Activated B cell treated with CpG ODN at 0.5 μM for 24 hours (primary cell): Measurements from ENCODE around the gene CKS1B. TPM values are rescaled to one million over a fixed set of nuclear protein-coding genes. Genes with fewer than 3 reads are reported as not detected.

Source experiments
- ATAC-seq: fragments of 200-7000 bp; cut with Tn5 transposase; one replicate; pipeline ENCODE4 v1.10.0; 2021; ENCODE audit warnings: low read depth, mild to moderate bottlenecking, moderate library complexity
- CTCF ChIA-PET: fragments of 350-600 bp; sonication (Branson Sonifier 250); formaldehyde crosslinking; loops from one replicate; lab custom pipeline; 2021; ENCODE audit warnings: antibody characterized with exemption; lab: Charles Lee
- POLR2A ChIA-PET: fragments of 350-600 bp; sonication (Branson Sonifier 250); formaldehyde crosslinking; loops from one replicate; lab custom pipeline; 2021; ENCODE audit warnings: antibody characterized with exemption; lab: Charles Lee
- DNase-seq: peaks from one replicate; pipeline ENCODE4 v3.0.0; 2022
- H3K27ac Mint-ChIP-seq: one replicate; pipeline ENCODE4 v1.8.0; 2020; ENCODE audit warnings: mixed read lengths
- H3K27me3 Mint-ChIP-seq: one replicate; pipeline ENCODE4 v1.8.0; 2021; ENCODE audit warnings: mixed read lengths
- H3K36me3 Mint-ChIP-seq: one replicate; pipeline ENCODE4 v1.8.0; 2021; ENCODE audit warnings: low read depth, mixed read lengths
- H3K4me1 Mint-ChIP-seq: one replicate; pipeline ENCODE4 v1.8.0; 2021; ENCODE audit warnings: mixed read lengths
- H3K4me3 Mint-ChIP-seq: one replicate; pipeline ENCODE4 v1.8.0; 2020; ENCODE audit warnings: mild to moderate bottlenecking, mixed read lengths
- H3K9me3 Mint-ChIP-seq: one replicate; pipeline ENCODE4 v1.8.0; 2020; ENCODE audit warnings: mixed read lengths
- CTCF ChIP-seq: fragments of 200-600 bp; IDR thresholded peaks from one replicate; pipeline ENCODE4 v1.8.0; 2022; ENCODE audit warnings: antibody characterized with exemption, mild to moderate bottlenecking
- intact Hi-C: fragments of 100-400 bp; cut with micrococcal nuclease; formaldehyde crosslinking; loops from one replicate; pipeline ENCODE4 v1.15.1; 2024
- total RNA-seq: library from RNA; stranded (reverse); gene quantifications from 2 replicates; pipeline ENCODE4 v1.2.3, GENCODE V29; 2022

The CKS1B gene
- total RNA-seq, 1 donor from 2014 or later, result 25.3 TPM

DNA sequence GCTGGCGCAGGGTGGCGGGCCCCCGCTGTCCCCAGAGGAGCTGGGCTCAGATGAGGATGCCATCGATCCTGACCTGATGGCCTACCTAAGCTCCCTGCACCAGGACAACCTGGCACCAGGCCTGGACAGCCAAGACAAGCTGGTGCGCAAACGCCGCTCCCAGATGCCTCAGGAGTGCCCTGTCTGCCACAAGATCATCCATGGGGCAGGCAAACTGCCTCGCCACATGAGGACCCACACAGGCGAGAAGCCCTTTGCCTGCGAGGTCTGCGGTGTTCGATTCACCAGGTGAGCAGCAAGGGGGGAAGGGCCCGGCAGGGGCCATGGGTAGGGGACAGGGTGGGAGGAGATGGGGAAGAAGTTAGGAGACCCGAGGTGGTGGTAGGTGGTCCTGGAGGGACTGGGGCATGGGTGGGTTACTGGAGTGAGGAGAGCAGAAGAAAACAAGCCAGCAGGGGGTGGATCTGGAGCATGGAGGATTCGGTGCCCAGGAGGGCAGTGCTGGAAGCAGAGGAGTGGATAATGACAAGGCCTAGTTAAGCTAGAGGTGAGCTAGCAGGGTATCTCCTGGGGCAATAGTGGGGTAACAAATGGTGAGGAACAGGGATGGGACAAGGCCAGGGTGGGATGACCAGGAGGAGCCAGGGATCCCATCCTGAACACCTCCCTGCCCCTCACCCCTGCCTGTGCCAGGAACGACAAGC, 41.2 kb downstream of the CKS1B start:
- H3K9me3 Mint-ChIP-seq, result no peaks in the 10 kb centered on the region
- TF ChIP-seq CTCF, result no peak
- no peak overlapping the region for H3K4me3 Mint-ChIP-seq
- peaks cover 14% of the 10 kb centered on the region for H3K36me3 Mint-ChIP-seq
- intact Hi-C loops, result loop anchor here (2.0 kb wide), 3 partner anchors 33 to 45 kb away; partner anchors contain the start of gene FLAD1
- no peak for DNase-seq
- peak overlapping the region; percentile 88 for H3K27ac Mint-ChIP-seq
- H3K4me1 Mint-ChIP-seq, result peaks cover 81% of the 10 kb centered on the region
- POLR2A ChIA-PET, result interaction anchor here (1.1 to 6.3 kb wide), 13 partner anchors 9 to 79 kb away, joined by 3 to 85 read pairs (median 12); partner anchors contain the start of genes ADAM15, CKS1B, FLAD1 and LENEP
- ATAC-seq, result no peak
- CTCF ChIA-PET, result interaction anchor here (0.6 to 3.7 kb wide), 12 partner anchors 14 to 909 kb away, joined by 3 to 35 read pairs (median 10); partner anchors contain the start of genes FLAD1, LENEP, PBXIP1 and PMVK
- H3K27me3 Mint-ChIP-seq, result no peaks in the 10 kb centered on the region

- H3K9me3 Mint-ChIP-seq, result no peaks in the 10 kb centered on the region
- peaks cover 76% of the 10 kb centered on the region for H3K4me1 Mint-ChIP-seq
- peak overlapping the region; percentile 24 for H3K4me3 Mint-ChIP-seq
- ChIA-PET POLR2A (interaction anchor here (1.1 to 6.3 kb wide), 21 partner anchors 8 to 457 kb away, joined by 3 to 85 read pairs (median 11); partner anchors contain the start of genes ADAM15, CKS1B, FLAD1 and LENEP), CTCF (interaction anchor here (0.7 to 3.7 kb wide), 18 partner anchors 10 to 456 kb away, joined by 3 to 35 read pairs (median 11); partner anchors contain the start of genes FLAD1, KRTCAP2, LENEP and PBXIP1)
- intact Hi-C loops, result loop anchor here (2.0 kb wide), 3 partner anchors 34 to 44 kb away; partner anchors contain the start of gene FLAD1
- peak overlapping the region; percentile 88 for H3K27ac Mint-ChIP-seq
- no peaks in the 10 kb centered on the region for H3K27me3 Mint-ChIP-seq
- DNase-seq, result peak; percentile 42
- H3K36me3 Mint-ChIP-seq, result peaks cover 11% of the 10 kb centered on the region
- no peak for TF ChIP-seq CTCF
- ATAC-seq, result peak; percentile 18
These were observed 41.9 kb downstream of the CKS1B start for GRCh38 chr1:155016231-155016831.

- Mint-ChIP-seq H3K4me3 (peak overlapping the region; percentile 79), H3K4me1 (peaks cover 71% of the 10 kb centered on the region), H3K27ac (peak overlapping the region; percentile 88), H3K27me3 (no peaks in the 10 kb centered on the region), H3K9me3 (no peaks in the 10 kb centered on the region), H3K36me3 (peaks cover 11% of the 10 kb centered on the region)
- intact Hi-C loops, result loop anchor here (1.0 to 2.0 kb wide), 11 partner anchors 11 to 458 kb away; partner anchors contain the start of genes CKS1B and FLAD1
- DNase-seq, result peak; percentile 88
- ChIA-PET POLR2A (interaction anchor here (0.8 to 6.3 kb wide), 22 partner anchors 9 to 458 kb away, joined by 3 to 85 read pairs (median 6); partner anchors contain the start of genes ADAM15, CKS1B, FLAD1 and LENEP), CTCF (interaction anchor here (0.6 to 3.7 kb wide), 33 partner anchors 11 to 457 kb away, joined by 3 to 35 read pairs (median 6); partner anchors contain the start of genes FLAD1, KRTCAP2, LENEP and PBXIP1)
- ATAC-seq, result peak; percentile 77
- TF ChIP-seq CTCF, result no peak
These were observed 42.8 kb downstream of the CKS1B start for GRCh38 chr1:155017041-155017945.

- POLR2A ChIA-PET, result interaction anchor here (1.0 to 6.3 kb wide), 15 partner anchors 11 to 82 kb away, joined by 3 to 85 read pairs (median 11); partner anchors contain the start of genes ADAM15, CKS1B, FLAD1 and LENEP
- Mint-ChIP-seq H3K4me1 (peaks cover 65% of the 10 kb centered on the region), H3K4me3 (peak overlapping the region; percentile 79), H3K27ac (peak overlapping the region; percentile 87), H3K27me3 (no peaks in the 10 kb centered on the region), H3K36me3 (peaks cover 11% of the 10 kb centered on the region), H3K9me3 (no peaks in the 10 kb centered on the region)
- intact Hi-C loops, result loop anchor here (1.0 to 2.0 kb wide), 11 partner anchors 12 to 459 kb away; partner anchors contain the start of genes CKS1B and FLAD1
- CTCF ChIA-PET, result interaction anchor here (0.6 to 3.7 kb wide), 30 partner anchors 12 to 458 kb away, joined by 3 to 35 read pairs (median 6); partner anchors contain the start of genes FLAD1, KRTCAP2, LENEP and PBXIP1
- TF ChIP-seq CTCF, result no peak
- ATAC-seq (peak; percentile 18), DNase-seq (no peak)
These were observed 43.5 kb downstream of the CKS1B start for GRCh38 chr1:155017946-155018316.
